ENCODE results near the gene PRDM16. TPM values are rescaled to one million over a fixed set of nuclear protein-coding genes. Genes with fewer than 3 reads are reported as not detected.

Gene PRDM16
- total and polyA plus RNA-seq, 2 of the 8 experiments (the other 6 are each of a cell fraction or from before 2014, with no cell fraction given): 0.39 to 0.43 TPM

GRCh38 chr1:3234956-3235355 is 166.0 kb downstream of the PRDM16 start:
- Histone ChIP-seq H3K23me2 (ENCODE audit: low read depth, low read length) (no peaks in the 10 kb centered on the region), H2BK15ac (ENCODE audit: low read length) (no peak overlapping the region), H3K4me2 (ENCODE audit: insufficient read depth in 1 of 2, low read depth in 2 of 2, low read length in 2 of 2) (no peak overlapping the region), H3K23ac (ENCODE audit: insufficient read length) (no peak overlapping the region), H2BK20ac (ENCODE audit: low read length) (no peak overlapping the region), H3K18ac (ENCODE audit: extremely low read depth, low read length) (no peak overlapping the region), H3K4me3 (ENCODE audit: extremely low read depth in 1 of 4, insufficient read depth in 2 of 4, low read depth in 3 of 4, low read length in 4 of 4) (no peak overlapping the region), H3K4me1 (replicated peaks in 1 of 4; ENCODE audit: control insufficient read depth in 3 of 4, insufficient read depth in 4 of 4, low read length in 3 of 4) (peaks cover 0 to 3% (median 0%) of the 10 kb centered on the region in 4 experiments; a peak in 1 of 7 replicates), H3K9ac (replicated peaks in 1 of 4; ENCODE audit: extremely low read depth in 1 of 4, low read depth in 3 of 4, low read length in 3 of 4) (no peak overlapping the region), H2BK120ac (replicated peaks; ENCODE audit: low read depth, low read length) (no peak overlapping the region), H3K4ac (replicated peaks; ENCODE audit: insufficient read length, low read depth, low read length) (no peak overlapping the region), H3K27ac (ENCODE audit: low read depth, low read length) (no peak overlapping the region), H4K91ac (replicated peaks; ENCODE audit: insufficient read length, low read length) (no peak overlapping the region), H2BK12ac (ENCODE audit: low read depth, low read length) (no peak overlapping the region), H3K9me3 (ENCODE audit: insufficient read depth in 2 of 2, low read depth in 1 of 2, low read length in 1 of 2) (no peaks in the 10 kb centered on the region), H2BK5ac (ENCODE audit: low read depth, low read length) (no peak overlapping the region), H4K5ac (ENCODE audit: insufficient read length, low read depth, low read length) (no peak overlapping the region), H3K79me2 (ENCODE audit: control insufficient read depth in 1 of 2, insufficient read depth in 2 of 2, low read length in 2 of 2) (no peaks in the 10 kb centered on the region), H3K36me3 (ENCODE audit: control insufficient read depth in 2 of 4, insufficient read depth in 4 of 4, low read length in 3 of 4) (no peaks in the 10 kb centered on the region), H2AK5ac (ENCODE audit: low read depth, low read length) (no peak overlapping the region), H3K56ac (replicated peaks; ENCODE audit: insufficient read length, low read depth, low read length) (no peak overlapping the region), H4K8ac (ENCODE audit: extremely low read depth, insufficient read depth, low read length) (no peak overlapping the region), H4K20me1 (replicated peaks in 1 of 2; ENCODE audit: control insufficient read depth in 1 of 2, insufficient read depth in 2 of 2, low read length in 2 of 2) (no peaks in the 10 kb centered on the region), H3K79me1 (ENCODE audit: low read depth, low read length) (no peaks in the 10 kb centered on the region), H2AFZ (ENCODE audit: low read length) (no peak overlapping the region), H3K27me3 (replicated peaks in 1 of 4; ENCODE audit: control insufficient read depth in 3 of 4, extremely low read depth in 1 of 4, insufficient read depth in 3 of 4, low read length in 3 of 4) (no peaks in the 10 kb centered on the region), H3K14ac (ENCODE audit: insufficient read length) (no peak overlapping the region)
- DNase-seq (ENCODE audit: low read depth in 1 of 2, low spot score in 2 of 2) (no peak), FAIRE-seq (no peak)
- ChIA-PET POLR2A (ENCODE audit: partially characterized antibody) (no interaction called here), CTCF (ENCODE audit: partially characterized antibody) (interaction anchor here (0.8 to 2.3 kb wide), 3 partner anchors 45 to 183 kb away, joined by 3 to 5 read pairs (median 3); no protein-coding TSS in a partner anchor)
- TF ChIP-seq YY1 (IDR thresholded peaks at IDR 0.05; ENCODE audit: low read depth, low read length) (no peak), RFX5 (IDR thresholded peaks at IDR 0.05; ENCODE audit: borderline replicate concordance, low read depth, low read length) (no peak), HDAC2 (IDR thresholded peaks at IDR 0.05; ENCODE audit: borderline replicate concordance in 1 of 2, low read depth in 2 of 2, low read length in 2 of 2) (no peak), RXRA (IDR thresholded peaks at IDR 0.05; ENCODE audit: insufficient read depth, low read depth, low read length) (no peak), SIX5 (IDR thresholded peaks at IDR 0.05; ENCODE audit: low read depth, low read length) (no peak), SIN3A (conservative IDR thresholded peaks at IDR 0.05 in 1 of 2, IDR thresholded peaks at IDR 0.05 in 1 of 2; ENCODE audit: low read depth in 1 of 2, low read length in 2 of 2) (no peak), CHD2 (IDR thresholded peaks at IDR 0.05; ENCODE audit: low read length) (no peak), BCL11A (IDR thresholded peaks at IDR 0.05; ENCODE audit: low read depth in 2 of 2, low read length in 2 of 2) (no peak)
- WGBS, 2 experiments (ENCODE audit: extremely low coverage in 1 of 2, insufficient coverage in 1 of 2, insufficient read length in 1 of 2, insufficient replicate concordance in 2 of 2, low coverage in 1 of 2, low lambda C conversion rate in 2 of 2, missing lambda C conversion rate in 1 of 2): 97% methylated on average over 13 of the region's 14 CpGs; no CpG with 5 or more reads in 1 of the 2 experiments

Measured in H1 (cell line).